ENCODE measurements around the gene BPHL.
"Not testable (repeated sequence)": the region's sequence is repeated elsewhere in the genome, so short reads cannot be mapped to it uniquely, and the experiment has no call there.

Gene BPHL

GRCh38 chr6:3117912-3118352, 579 bp upstream of the BPHL start:
- in situ Hi-C loops (cut with HindIII; ENCODE audit: low pct_ligation_motif_present, low pct_unique_long_range_greater_than_20kb, low sequenced_read_pairs) = no loop called here

GRCh38 chr6:3119040-3119723, 671 bp downstream of the BPHL start:
- peak; percentile 11 for DNase-seq
- in situ Hi-C loops (cut with HindIII; ENCODE audit: low pct_ligation_motif_present, low pct_unique_long_range_greater_than_20kb, low sequenced_read_pairs) = no loop called here

More at GRCh38 chr6:3117912-3118352, 579 bp upstream of the BPHL start:
- DNase-seq = no peak

GRCh38 chr6:3120765-3121089, 2.2 kb downstream of the BPHL start:
- in situ Hi-C loops (cut with HindIII; ENCODE audit: low pct_ligation_motif_present, low pct_unique_long_range_greater_than_20kb, low sequenced_read_pairs) = no loop called here

GRCh38 chr6:3122823-3123182, 4.3 kb downstream of the BPHL start:
- in situ Hi-C loops (cut with HindIII; ENCODE audit: low pct_ligation_motif_present, low pct_unique_long_range_greater_than_20kb, low sequenced_read_pairs) = no loop called here
- DNase-seq = no peak

More at GRCh38 chr6:3120765-3121089, 2.2 kb downstream of the BPHL start:
- no peak for DNase-seq

- in situ Hi-C loops (cut with HindIII; ENCODE audit: low pct_ligation_motif_present, low pct_unique_long_range_greater_than_20kb, low sequenced_read_pairs) = no loop called here
Observed at GRCh38 chr6:3124667-3125066, 6.2 kb downstream of the BPHL start.

GRCh38 chr6:3125815-3126214, 7.3 kb downstream of the BPHL start:
- DNase-seq = no peak
- in situ Hi-C loops (cut with HindIII; ENCODE audit: low pct_ligation_motif_present, low pct_unique_long_range_greater_than_20kb, low sequenced_read_pairs) = no loop called here

More at GRCh38 chr6:3124667-3125066, 6.2 kb downstream of the BPHL start:
- no peak for DNase-seq

GRCh38 chr6:3128356-3129108, 10.0 kb downstream of the BPHL start:
- DNase-seq = no peak
- in situ Hi-C loops (cut with HindIII; ENCODE audit: low pct_ligation_motif_present, low pct_unique_long_range_greater_than_20kb, low sequenced_read_pairs) = no loop called here

GRCh38 chr6:3131695-3132094, 13.2 kb downstream of the BPHL start:
- no peak for DNase-seq
- in situ Hi-C loops (cut with HindIII; ENCODE audit: low pct_ligation_motif_present, low pct_unique_long_range_greater_than_20kb, low sequenced_read_pairs) = no loop called here

GRCh38 chr6:3133515-3133914, 15.0 kb downstream of the BPHL start:
- in situ Hi-C loops (cut with HindIII; ENCODE audit: low pct_ligation_motif_present, low pct_unique_long_range_greater_than_20kb, low sequenced_read_pairs) = no loop called here
- DNase-seq = no peak

GRCh38 chr6:3135668-3136291, 17.3 kb downstream of the BPHL start:
- no peak for DNase-seq
- in situ Hi-C loops (cut with HindIII; ENCODE audit: low pct_ligation_motif_present, low pct_unique_long_range_greater_than_20kb, low sequenced_read_pairs) = no loop called here

- no peak for DNase-seq
- in situ Hi-C loops (cut with HindIII; ENCODE audit: low pct_ligation_motif_present, low pct_unique_long_range_greater_than_20kb, low sequenced_read_pairs) = no loop called here
Observed at GRCh38 chr6:3136292-3137011, 17.9 kb downstream of the BPHL start.

GRCh38 chr6:3137057-3137777, 18.7 kb downstream of the BPHL start:
- in situ Hi-C loops (cut with HindIII; ENCODE audit: low pct_ligation_motif_present, low pct_unique_long_range_greater_than_20kb, low sequenced_read_pairs) = no loop called here
- no peak for DNase-seq

- in situ Hi-C loops (cut with HindIII; ENCODE audit: low pct_ligation_motif_present, low pct_unique_long_range_greater_than_20kb, low sequenced_read_pairs) = not testable (repeated sequence)
Observed at GRCh38 chr6:3137873-3138272, 19.4 kb downstream of the BPHL start.

GRCh38 chr6:3138341-3138740, 19.8 kb downstream of the BPHL start:
- in situ Hi-C loops (cut with HindIII; ENCODE audit: low pct_ligation_motif_present, low pct_unique_long_range_greater_than_20kb, low sequenced_read_pairs) = no loop called here
- no peak for DNase-seq

More at GRCh38 chr6:3137873-3138272, 19.4 kb downstream of the BPHL start:
- DNase-seq = not testable (repeated sequence)

- in situ Hi-C loops (cut with HindIII; ENCODE audit: low pct_ligation_motif_present, low pct_unique_long_range_greater_than_20kb, low sequenced_read_pairs) = no loop called here
- DNase-seq = no peak
Observed at GRCh38 chr6:3139090-3139903, 20.8 kb downstream of the BPHL start.

GRCh38 chr6:3140201-3140600, 21.7 kb downstream of the BPHL start:
- in situ Hi-C loops (cut with HindIII; ENCODE audit: low pct_ligation_motif_present, low pct_unique_long_range_greater_than_20kb, low sequenced_read_pairs) = no loop called here
- DNase-seq = no peak

GRCh38 chr6:3142536-3142935, 24.0 kb downstream of the BPHL start:
- in situ Hi-C loops (cut with HindIII; ENCODE audit: low pct_ligation_motif_present, low pct_unique_long_range_greater_than_20kb, low sequenced_read_pairs) = no loop called here
- no peak for DNase-seq

- in situ Hi-C loops (cut with HindIII; ENCODE audit: low pct_ligation_motif_present, low pct_unique_long_range_greater_than_20kb, low sequenced_read_pairs) = no loop called here
- no peak for DNase-seq
Observed at GRCh38 chr6:3143158-3143557, 24.6 kb downstream of the BPHL start.

Data from ACHN (cell line).